Motor neuron (in vitro differentiated cells): ENCODE results near the gene SAYSD1. TPM values are rescaled to one million over a fixed set of nuclear protein-coding genes. Genes with fewer than 3 reads are reported as not detected.

Experiments
- ATAC-seq, 8 experiments: fragments of 200-7000 bp; cut with Tn5 transposase; replicated peaks in 6 of 8; 2 replicates each; pipeline ENCODE4 v1.8.0; 2021; ENCODE audit warnings: mild to moderate bottlenecking in 8 of 8, moderate library complexity in 8 of 8
- H3K27ac ChIP-seq, 2 donors: fragments of 250-450 bp; sonication (Bioruptor Pico); 2 replicates each; pipeline ENCODE4 v1.9.0; 2021; ENCODE audit warnings: antibody characterized with exemption in 2 of 2, mild to moderate bottlenecking in 2 of 2, moderate library complexity in 1 of 2
- H3K4me1 ChIP-seq, 2 donors: fragments of 250-450 bp; sonication (Bioruptor Pico); replicated peaks in 1 of 2; 2 replicates each; pipeline ENCODE4 v1.6.1; 2021; ENCODE audit warnings: antibody characterized with exemption in 2 of 2, mild to moderate bottlenecking in 2 of 2, moderate library complexity in 1 of 2
- H3K4me3 ChIP-seq, 5 donors: fragments of 250-450 bp; sonication (Bioruptor Pico); 2 replicates each; pipeline ENCODE4 v1.9.0; 2021; ENCODE audit warnings: antibody characterized with exemption in 5 of 5, mild to moderate bottlenecking in 5 of 5, moderate library complexity in 4 of 5
- WGBS, 10 experiments: fragments of 450-650 bp; shearing (Covaris generic); methylation state at CpG; one replicate each; pipeline ENCODE4 v1.0.0; 2022; 5-methylcytosine and 5-hydroxymethylcytosine counted together
- in situ Hi-C, 9 experiments: fragments of 400-800 bp; cut with MboI; loops; one replicate each; pipeline ENCODE4 v1.15.0; 2021; ENCODE audit warnings: low sequenced_read_pairs in 9 of 9, low pct_unique_long_range_greater_than_20kb in 2 of 9; ENCODE audit not compliant: unreplicated experiment in 9 of 9
- total RNA-seq, 8 experiments: library from RNA; unstranded; fragments of 300-600 nt; gene quantifications; 2 replicates each; pipeline versions ENCODE4 v1.2.3 to v1.2.4, GENCODE V29; 2022

Gene SAYSD1
- total RNA-seq, 8 experiments from 2014 or later = 8.8 to 14.3 (median 11.9) TPM

DNA sequence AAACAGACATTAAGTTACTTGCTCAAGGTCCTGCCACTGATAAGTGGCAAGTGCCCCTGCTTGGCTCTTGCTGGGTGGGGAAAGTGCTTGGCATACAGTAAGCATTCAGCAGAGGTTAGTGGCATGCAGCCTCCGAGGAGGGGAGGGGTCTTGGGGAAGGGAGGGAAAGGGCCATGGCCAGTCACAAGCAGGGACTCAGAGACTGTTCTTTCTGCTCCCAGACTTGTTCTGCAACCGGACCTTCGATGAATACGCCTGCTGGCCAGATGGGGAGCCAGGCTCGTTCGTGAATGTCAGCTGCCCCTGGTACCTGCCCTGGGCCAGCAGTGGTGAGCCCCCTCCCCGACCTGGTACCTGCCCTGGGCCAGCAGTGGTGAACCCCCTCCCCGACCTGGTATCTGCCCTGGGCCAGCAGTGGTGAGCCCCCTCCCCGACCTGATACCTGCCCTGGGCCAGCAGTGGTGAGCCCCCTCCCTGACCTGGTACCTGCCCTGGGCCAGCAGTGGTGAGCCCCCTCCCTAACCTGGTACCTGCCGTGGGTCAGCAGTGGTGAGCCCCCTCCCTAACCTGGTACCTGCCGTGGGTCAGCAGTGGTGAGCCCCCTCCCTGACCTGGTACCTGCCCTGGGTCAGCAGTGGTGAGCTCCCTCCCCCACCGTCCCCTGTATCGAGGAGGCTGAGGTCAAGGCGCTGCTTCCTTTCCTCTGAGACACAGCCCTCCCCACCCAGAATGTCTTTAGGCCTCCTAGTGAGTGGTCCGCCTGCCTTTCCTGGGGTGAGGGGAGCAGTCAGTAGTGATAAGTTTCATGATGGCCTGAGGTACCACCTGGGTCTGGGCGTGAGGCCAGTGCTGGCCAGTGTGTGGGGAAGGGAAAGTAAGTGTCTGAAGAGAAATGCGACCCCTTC is 57.5 kb downstream of the SAYSD1 start:
- ATAC-seq = no peak
- peaks cover 4 to 7% of the 10 kb centered on the region in 2 donors for H3K4me1 ChIP-seq
- H3K27ac ChIP-seq = no peak overlapping the region
- in situ Hi-C loops = no loop called here
- 20 to 67% methylated on average over 1 of the region's 17 CpGs; no CpG with 5 or more reads in 8 of the 10 experiments for WGBS, 10 experiments
- H3K4me3 ChIP-seq = no peak overlapping the region

DNA sequence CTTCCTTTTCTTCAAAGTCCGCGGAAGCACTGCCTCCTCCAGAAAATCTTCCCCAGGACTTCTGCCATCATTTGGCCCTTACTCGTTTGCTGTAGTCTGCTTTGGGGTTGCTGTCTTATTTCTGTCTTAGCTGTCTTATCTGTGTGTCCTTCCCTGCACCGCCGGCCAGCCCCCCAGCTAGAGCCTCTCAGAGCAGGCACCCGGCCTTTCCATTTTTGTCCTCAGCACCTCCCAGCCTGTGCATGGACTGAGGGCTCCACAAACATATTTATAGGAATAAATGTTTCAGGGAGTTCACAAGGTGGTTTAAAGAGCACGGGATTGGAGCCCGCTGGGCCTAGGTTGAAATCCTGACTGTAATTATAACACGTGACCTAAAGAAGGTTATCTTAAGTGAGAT is 58.3 kb downstream of the SAYSD1 start:
- no peak for ATAC-seq
- 45 to 92% (median 67%) methylated on average over 1 to 8 of the region's 9 CpGs; no CpG with 5 or more reads in 3 of the 10 experiments for WGBS, 10 experiments
- Histone ChIP-seq H3K4me1 (peaks cover 4 to 7% of the 10 kb centered on the region in 2 donors), H3K4me3 (no peak overlapping the region), H3K27ac (no peak overlapping the region)
- in situ Hi-C loops = no loop called here

DNA sequence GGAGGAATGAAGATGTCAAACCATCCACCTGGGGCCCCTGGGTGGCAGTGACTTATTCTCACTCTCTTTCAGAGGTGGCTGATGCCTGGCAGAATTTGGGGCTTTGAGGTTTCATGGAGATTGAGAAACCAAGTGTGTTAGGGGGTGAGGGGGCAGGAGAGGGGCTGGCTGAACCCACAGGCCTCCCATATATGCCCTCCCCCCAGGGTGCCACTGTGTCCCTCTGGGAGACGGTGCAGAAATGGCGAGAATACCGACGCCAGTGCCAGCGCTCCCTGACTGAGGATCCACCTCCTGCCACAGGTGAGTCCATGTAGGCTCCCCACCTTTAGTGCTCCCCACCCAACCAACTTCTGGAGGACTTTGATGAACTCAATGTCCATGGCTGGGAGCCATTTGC is 58.8 kb downstream of the SAYSD1 start:
- Histone ChIP-seq H3K4me1 (peaks cover 4 to 7% of the 10 kb centered on the region in 2 donors), H3K4me3 (no peak overlapping the region), H3K27ac (no peak overlapping the region)
- in situ Hi-C loops = no loop called here
- no peak for ATAC-seq
- WGBS, 10 experiments = 53 to 100% methylated on average over 1 to 5 of the region's 5 CpGs; no CpG with 5 or more reads in 8 of the 10 experiments

DNA sequence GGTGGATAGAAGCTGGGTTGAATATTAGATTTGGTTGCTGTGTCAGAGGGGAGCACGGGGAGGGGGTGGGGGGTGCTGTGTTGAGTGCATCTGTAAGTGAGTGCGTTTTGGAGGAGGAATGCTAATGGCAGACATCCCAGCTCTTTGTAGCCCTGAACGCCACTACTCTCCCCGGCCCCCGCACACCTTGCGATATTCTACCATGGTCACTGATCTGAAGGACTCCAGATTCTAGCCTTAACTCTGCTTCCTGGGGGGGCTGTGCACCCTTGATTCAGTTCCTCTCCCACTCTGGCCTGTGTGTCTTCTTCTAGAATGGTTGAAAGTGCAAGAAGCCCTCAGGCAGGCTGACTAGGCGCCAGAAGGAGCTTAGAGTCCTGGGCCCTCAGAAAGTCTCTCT is 59.3 kb downstream of the SAYSD1 start:
- no peak for ATAC-seq
- in situ Hi-C loops = no loop called here
- Histone ChIP-seq H3K4me3 (no peak overlapping the region), H3K4me1 (peaks cover 4 to 7% of the 10 kb centered on the region in 2 donors), H3K27ac (no peak overlapping the region)
- 0 to 100% (median 90%) methylated on average over 1 to 4 of the region's 7 CpGs; no CpG with 5 or more reads in 5 of the 10 experiments for WGBS, 10 experiments

DNA sequence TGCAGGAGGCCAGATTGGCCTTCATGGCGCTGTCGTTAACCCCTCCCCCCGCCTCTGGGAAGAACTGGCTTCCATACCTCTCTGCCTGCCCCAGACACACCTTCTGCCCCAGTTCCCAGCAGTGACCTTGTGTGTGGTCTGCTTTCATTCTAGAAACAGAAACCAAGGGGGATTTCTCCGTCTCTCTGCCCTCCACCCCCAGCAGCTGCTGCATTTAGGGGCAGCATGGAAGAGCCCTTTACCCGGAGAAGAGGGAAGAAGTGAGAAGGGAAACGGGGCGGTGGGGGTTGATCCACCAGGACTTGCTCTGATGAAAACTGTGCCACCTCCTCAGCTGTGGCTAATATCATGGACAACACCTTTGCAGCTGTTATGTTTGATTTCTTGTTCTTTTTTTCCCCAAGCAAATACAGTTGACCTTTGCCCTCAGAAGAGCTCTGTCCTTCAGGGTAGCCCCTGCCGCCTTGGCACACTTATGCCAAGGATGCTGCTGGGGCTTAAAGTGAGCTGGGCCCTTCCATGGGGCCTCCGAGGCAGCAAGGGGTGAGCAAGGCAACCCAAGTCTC is 60.3 kb downstream of the SAYSD1 start:
- no peak overlapping the region for H3K4me3 ChIP-seq
- ATAC-seq = no peak
- in situ Hi-C loops = no loop called here
- WGBS, 10 experiments = 20 to 90% (median 60%) methylated on average over 1 to 5 of the region's 9 CpGs; no CpG with 5 or more reads in 3 of the 10 experiments
- no peak overlapping the region for H3K27ac ChIP-seq
- H3K4me1 ChIP-seq = peaks cover 4 to 5% of the 10 kb centered on the region in 2 donors

Other genes with a start within 250 kb of the SAYSD1 start
- under 1 TPM in 5 of 8 experiments, not detected in 3; 0.05 to 0.71 (median 0.14) TPM for gene GLP1R, start 66.4 kb downstream of the SAYSD1 start, total RNA-seq
- 10 to 100 TPM in 1 of 8 experiments, 1 to 10 TPM in 5, under 1 TPM in 2; 0.14 to 36.6 (median 2.5) TPM for gene KCNK5, start 114.3 kb upstream of the SAYSD1 start, total RNA-seq
- gene KCNK17, start 199.2 kb upstream of the SAYSD1 start, total RNA-seq = 1 to 10 TPM in 2 of 8 experiments, under 1 TPM in 3, not detected in 3; 0.27 to 2.7 (median 0.94) TPM
- under 1 TPM in 1 of 8 experiments, not detected in 7; 0.45 TPM for gene KCNK16, start 207.5 kb upstream of the SAYSD1 start, total RNA-seq